Ovary (tissue), 3 donors: ENCODE data around the gene CLN6.

ENCODE experiments used
- EP300 ChIP-seq: sonication (generic); formaldehyde crosslinking; IDR thresholded peaks from one replicate; pipeline ENCODE4 v1.6.1; 2017; ENCODE audit warnings: antibody characterized with exemption
- POLR2A ChIP-seq: fragments of 450-650 bp; IDR thresholded peaks from one replicate; pipeline ENCODE4 v1.6.1; 2017; ENCODE audit warnings: antibody characterized with exemption, mild to moderate bottlenecking, moderate library complexity
- TF ChIP-seq, protein P1 (sequence below), 3 donors: fragments of 450-650 bp in 2 of 3; fragments of 200-600 bp in 1 of 3; IDR thresholded peaks; one replicate each; pipeline versions ENCODE4 v1.5.1 to v1.8.0; 2016 to 2022; ENCODE audit warnings: antibody characterized with exemption in 3 of 3, mild to moderate bottlenecking in 1 of 3
- donor health status: DM: no; HTN: no; CAD: no.

- TF ChIP-seq, protein P1, sequence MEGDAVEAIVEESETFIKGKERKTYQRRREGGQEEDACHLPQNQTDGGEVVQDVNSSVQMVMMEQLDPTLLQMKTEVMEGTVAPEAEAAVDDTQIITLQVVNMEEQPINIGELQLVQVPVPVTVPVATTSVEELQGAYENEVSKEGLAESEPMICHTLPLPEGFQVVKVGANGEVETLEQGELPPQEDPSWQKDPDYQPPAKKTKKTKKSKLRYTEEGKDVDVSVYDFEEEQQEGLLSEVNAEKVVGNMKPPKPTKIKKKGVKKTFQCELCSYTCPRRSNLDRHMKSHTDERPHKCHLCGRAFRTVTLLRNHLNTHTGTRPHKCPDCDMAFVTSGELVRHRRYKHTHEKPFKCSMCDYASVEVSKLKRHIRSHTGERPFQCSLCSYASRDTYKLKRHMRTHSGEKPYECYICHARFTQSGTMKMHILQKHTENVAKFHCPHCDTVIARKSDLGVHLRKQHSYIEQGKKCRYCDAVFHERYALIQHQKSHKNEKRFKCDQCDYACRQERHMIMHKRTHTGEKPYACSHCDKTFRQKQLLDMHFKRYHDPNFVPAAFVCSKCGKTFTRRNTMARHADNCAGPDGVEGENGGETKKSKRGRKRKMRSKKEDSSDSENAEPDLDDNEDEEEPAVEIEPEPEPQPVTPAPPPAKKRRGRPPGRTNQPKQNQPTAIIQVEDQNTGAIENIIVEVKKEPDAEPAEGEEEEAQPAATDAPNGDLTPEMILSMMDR (IDR thresholded peaks at IDR 0.05): no peak
- TF ChIP-seq EP300: no peak
- TF ChIP-seq POLR2A: no peak
These were observed 45.8 kb downstream of the CLN6 start for GRCh38 chr15:68183616-68184315.
